ENCODE measurements around the gene EMILIN1.

Gene EMILIN1

GRCh38 chr2:27123302-27124150 is 45.1 kb downstream of the EMILIN1 start, which contains the start of gene ABHD1:
TSS of gene ABHD1 (plus strand) at chr2:27123815. CDS start at chr2:27123949, 134 bp downstream.
- H3K9ac ChIP-seq (ENCODE audit: low read depth, low read length), result peak within 1 kb of the TSS; percentile 54
- H3K9me3 ChIP-seq (ENCODE audit: control insufficient read depth, insufficient read depth, low read length), result no peaks in the 10 kb centered on the region
- peak within 1 kb of the TSS; percentile 70 for H3K4me3 ChIP-seq (ENCODE audit: low read depth, low read length)
- peaks cover 56% of the 10 kb centered on the region for H3K27me3 ChIP-seq (ENCODE audit: control insufficient read depth, insufficient read depth, low read length)
- no peaks in the 10 kb centered on the region for H3K36me3 ChIP-seq (ENCODE audit: control insufficient read depth, insufficient read depth, low read length)
- no peaks in the 10 kb centered on the region for H3K4me1 ChIP-seq (ENCODE audit: control insufficient read depth, insufficient read depth, low read length)

- Histone ChIP-seq H3K9me3 (ENCODE audit: control insufficient read depth, insufficient read depth, low read length) (no peaks in the 10 kb centered on the region), H3K27me3 (ENCODE audit: control insufficient read depth, insufficient read depth, low read length) (peaks cover 42% of the 10 kb centered on the region), H3K4me3 (ENCODE audit: low read depth, low read length) (no peak overlapping the region), H3K36me3 (ENCODE audit: control insufficient read depth, insufficient read depth, low read length) (peaks cover 3% of the 10 kb centered on the region), H3K4me1 (ENCODE audit: control insufficient read depth, insufficient read depth, low read length) (no peaks in the 10 kb centered on the region), H3K9ac (ENCODE audit: low read depth, low read length) (no peak overlapping the region)
Observed at GRCh38 chr2:27125104-27125503, 46.7 kb downstream of the EMILIN1 start.

- Histone ChIP-seq H3K9ac (ENCODE audit: low read depth, low read length) (no peak overlapping the region), H3K27me3 (ENCODE audit: control insufficient read depth, insufficient read depth, low read length) (peaks cover 31% of the 10 kb centered on the region), H3K9me3 (ENCODE audit: control insufficient read depth, insufficient read depth, low read length) (no peaks in the 10 kb centered on the region), H3K36me3 (ENCODE audit: control insufficient read depth, insufficient read depth, low read length) (peaks cover 13% of the 10 kb centered on the region), H3K4me1 (ENCODE audit: control insufficient read depth, insufficient read depth, low read length) (no peaks in the 10 kb centered on the region), H3K4me3 (ENCODE audit: low read depth, low read length) (no peak overlapping the region)
Observed at GRCh38 chr2:27126252-27126710, 47.9 kb downstream of the EMILIN1 start.

- Histone ChIP-seq H3K9ac (ENCODE audit: low read depth, low read length) (no peak overlapping the region), H3K27me3 (ENCODE audit: control insufficient read depth, insufficient read depth, low read length) (peaks cover 13% of the 10 kb centered on the region), H3K4me1 (ENCODE audit: control insufficient read depth, insufficient read depth, low read length) (no peaks in the 10 kb centered on the region), H3K9me3 (ENCODE audit: control insufficient read depth, insufficient read depth, low read length) (no peaks in the 10 kb centered on the region), H3K36me3 (ENCODE audit: control insufficient read depth, insufficient read depth, low read length) (peaks cover 30% of the 10 kb centered on the region), H3K4me3 (ENCODE audit: low read depth, low read length) (no peak overlapping the region)
Observed at GRCh38 chr2:27127883-27128667, 49.7 kb downstream of the EMILIN1 start.

GRCh38 chr2:27128668-27129571 is 50.5 kb downstream of the EMILIN1 start:
- peaks cover 8% of the 10 kb centered on the region for H3K27me3 ChIP-seq (ENCODE audit: control insufficient read depth, insufficient read depth, low read length)
- no peaks in the 10 kb centered on the region for H3K9me3 ChIP-seq (ENCODE audit: control insufficient read depth, insufficient read depth, low read length)
- H3K4me3 ChIP-seq (ENCODE audit: low read depth, low read length), result no peak overlapping the region
- H3K4me1 ChIP-seq (ENCODE audit: control insufficient read depth, insufficient read depth, low read length), result peaks cover 3% of the 10 kb centered on the region
- no peak overlapping the region for H3K9ac ChIP-seq (ENCODE audit: low read depth, low read length)
- H3K36me3 ChIP-seq (ENCODE audit: control insufficient read depth, insufficient read depth, low read length), result peaks cover 31% of the 10 kb centered on the region

GRCh38 chr2:27130396-27130795 is 52.0 kb downstream of the EMILIN1 start:
- Histone ChIP-seq H3K27me3 (ENCODE audit: control insufficient read depth, insufficient read depth, low read length) (no peaks in the 10 kb centered on the region), H3K9ac (ENCODE audit: low read depth, low read length) (no peak overlapping the region), H3K4me1 (ENCODE audit: control insufficient read depth, insufficient read depth, low read length) (peaks cover 3% of the 10 kb centered on the region), H3K4me3 (ENCODE audit: low read depth, low read length) (no peak overlapping the region), H3K9me3 (ENCODE audit: control insufficient read depth, insufficient read depth, low read length) (no peaks in the 10 kb centered on the region), H3K36me3 (ENCODE audit: control insufficient read depth, insufficient read depth, low read length) (peaks cover 34% of the 10 kb centered on the region)

- H3K9ac ChIP-seq (ENCODE audit: low read depth, low read length), result no peak overlapping the region
- no peaks in the 10 kb centered on the region for H3K27me3 ChIP-seq (ENCODE audit: control insufficient read depth, insufficient read depth, low read length)
- H3K4me3 ChIP-seq (ENCODE audit: low read depth, low read length), result no peak overlapping the region
- H3K4me1 ChIP-seq (ENCODE audit: control insufficient read depth, insufficient read depth, low read length), result peaks cover 3% of the 10 kb centered on the region
- no peaks in the 10 kb centered on the region for H3K9me3 ChIP-seq (ENCODE audit: control insufficient read depth, insufficient read depth, low read length)
- peaks cover 34% of the 10 kb centered on the region for H3K36me3 ChIP-seq (ENCODE audit: control insufficient read depth, insufficient read depth, low read length)
Observed at GRCh38 chr2:27131429-27131828, 53.0 kb downstream of the EMILIN1 start.

GRCh38 chr2:27133195-27133875 is 54.9 kb downstream of the EMILIN1 start:
- Histone ChIP-seq H3K4me3 (ENCODE audit: low read depth, low read length) (peak overlapping the region; percentile 79), H3K9me3 (ENCODE audit: control insufficient read depth, insufficient read depth, low read length) (no peaks in the 10 kb centered on the region), H3K4me1 (ENCODE audit: control insufficient read depth, insufficient read depth, low read length) (peaks cover 3% of the 10 kb centered on the region), H3K36me3 (ENCODE audit: control insufficient read depth, insufficient read depth, low read length) (peaks cover 34% of the 10 kb centered on the region), H3K9ac (ENCODE audit: low read depth, low read length) (peak overlapping the region; percentile 68), H3K27me3 (ENCODE audit: control insufficient read depth, insufficient read depth, low read length) (no peaks in the 10 kb centered on the region)

- Histone ChIP-seq H3K4me3 (ENCODE audit: low read depth, low read length) (peak within 1 kb of the TSS; percentile 79), H3K9me3 (ENCODE audit: control insufficient read depth, insufficient read depth, low read length) (no peaks in the 10 kb centered on the region), H3K36me3 (ENCODE audit: control insufficient read depth, insufficient read depth, low read length) (peaks cover 34% of the 10 kb centered on the region), H3K4me1 (ENCODE audit: control insufficient read depth, insufficient read depth, low read length) (peaks cover 3% of the 10 kb centered on the region), H3K9ac (ENCODE audit: low read depth, low read length) (peak within 1 kb of the TSS; percentile 83), H3K27me3 (ENCODE audit: control insufficient read depth, insufficient read depth, low read length) (no peaks in the 10 kb centered on the region)
Observed at GRCh38 chr2:27133905-27134780, 55.7 kb downstream of the EMILIN1 start, which contains the start of gene PREB. TSS of gene PREB (minus strand) at chr2:27134636. CDS start at chr2:27134421, 215 bp downstream.

- peak overlapping the region; percentile 83 for H3K9ac ChIP-seq (ENCODE audit: low read depth, low read length)
- H3K27me3 ChIP-seq (ENCODE audit: control insufficient read depth, insufficient read depth, low read length), result no peaks in the 10 kb centered on the region
- peak overlapping the region; percentile 52 for H3K4me3 ChIP-seq (ENCODE audit: low read depth, low read length)
- peaks cover 3% of the 10 kb centered on the region for H3K4me1 ChIP-seq (ENCODE audit: control insufficient read depth, insufficient read depth, low read length)
- peaks cover 31% of the 10 kb centered on the region for H3K36me3 ChIP-seq (ENCODE audit: control insufficient read depth, insufficient read depth, low read length)
- H3K9me3 ChIP-seq (ENCODE audit: control insufficient read depth, insufficient read depth, low read length), result no peaks in the 10 kb centered on the region
Observed at GRCh38 chr2:27134781-27135477, 56.5 kb downstream of the EMILIN1 start.

Data from iPS-15b (cell line).